Embryonic facial prominence (tissue), 1 donor: ENCODE results near the gene COG1.

Experiments used
- DNase-seq: peaks from one replicate; pipeline ENCODE4 v3.0.0-alpha.2; 2016; ENCODE audit errors: extremely low spot score

Gene COG1

DNA sequence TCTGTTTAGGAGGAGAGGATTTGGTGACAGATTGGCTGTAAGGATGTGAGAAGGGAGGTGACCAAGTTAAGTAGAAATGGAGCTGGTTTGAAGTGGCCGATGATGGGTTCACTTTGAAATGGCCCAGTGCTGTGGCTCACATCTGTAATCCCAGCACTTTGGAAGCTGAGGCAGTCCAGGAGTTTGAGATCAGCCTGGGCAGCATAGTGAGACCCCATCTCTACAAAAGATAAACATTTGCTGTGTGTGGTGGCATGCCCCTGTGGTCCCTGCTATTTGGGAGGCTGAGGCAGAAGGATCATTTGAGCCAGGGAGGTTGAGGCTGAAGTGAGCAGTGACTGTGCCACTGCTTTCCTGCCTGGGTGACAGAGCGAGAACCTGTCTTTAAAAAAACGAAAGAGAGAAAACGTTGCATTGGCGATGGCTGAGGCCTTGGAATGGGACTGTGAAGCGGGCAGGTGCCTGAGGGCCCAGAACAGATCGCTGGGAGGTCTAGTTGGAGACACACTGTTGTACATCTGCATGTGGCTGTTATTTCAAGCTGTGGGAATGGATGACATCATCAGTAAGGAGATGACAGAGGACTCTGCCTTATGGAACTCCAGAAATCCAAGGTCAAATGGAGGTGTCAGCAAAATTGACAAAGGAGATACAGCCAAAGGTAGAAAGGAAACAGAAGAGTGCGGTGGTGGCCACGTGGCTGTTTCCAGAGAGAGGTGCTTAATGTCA, 5.5 kb downstream of the COG1 start:
- no peak for DNase-seq

DNA sequence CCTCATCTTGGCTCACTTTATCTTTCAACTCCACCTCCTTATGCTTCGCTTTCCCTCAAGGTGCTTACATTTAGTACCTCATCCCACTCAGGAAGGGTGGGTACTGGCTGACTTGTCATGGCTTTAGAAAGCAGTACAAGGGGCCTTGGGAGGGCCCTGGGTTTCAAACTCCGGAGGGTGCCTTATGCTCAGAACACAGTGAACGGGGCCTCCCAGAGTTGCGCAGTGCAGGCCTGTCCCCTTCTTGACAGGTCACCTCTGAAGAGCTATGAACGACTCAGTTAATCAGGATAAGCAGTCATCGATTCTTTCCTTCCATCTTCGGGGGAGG, 6.0 kb downstream of the COG1 start:
- DNase-seq, result no peak

DNA sequence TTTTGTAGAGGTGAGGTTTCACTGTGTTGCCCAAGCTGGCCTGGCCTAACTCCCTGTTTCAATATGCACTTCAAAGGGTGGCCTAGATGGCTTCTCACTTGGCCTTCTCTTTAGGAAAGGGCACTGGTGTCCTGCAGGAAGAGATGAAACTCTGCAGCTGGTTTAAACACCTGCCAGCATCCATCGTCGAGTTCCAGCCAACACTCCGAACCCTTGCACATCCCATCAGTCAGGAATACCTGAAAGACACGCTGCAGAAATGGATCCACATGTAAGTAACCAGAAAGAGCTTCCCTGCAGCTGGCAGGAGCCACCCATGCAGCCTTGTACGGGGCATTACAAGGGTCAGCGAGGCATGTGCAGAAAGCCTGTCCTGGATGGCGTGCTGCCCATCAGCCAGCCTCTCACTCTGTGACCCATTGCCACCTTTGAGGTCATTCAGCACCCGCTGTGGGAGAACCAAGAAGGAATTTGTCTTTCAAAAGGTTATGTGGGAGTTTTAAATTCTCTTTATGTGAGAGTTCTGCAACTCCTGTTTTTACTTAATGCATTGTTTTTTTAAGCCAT, 7.0 kb downstream of the COG1 start:
- DNase-seq, result no peak

DNA sequence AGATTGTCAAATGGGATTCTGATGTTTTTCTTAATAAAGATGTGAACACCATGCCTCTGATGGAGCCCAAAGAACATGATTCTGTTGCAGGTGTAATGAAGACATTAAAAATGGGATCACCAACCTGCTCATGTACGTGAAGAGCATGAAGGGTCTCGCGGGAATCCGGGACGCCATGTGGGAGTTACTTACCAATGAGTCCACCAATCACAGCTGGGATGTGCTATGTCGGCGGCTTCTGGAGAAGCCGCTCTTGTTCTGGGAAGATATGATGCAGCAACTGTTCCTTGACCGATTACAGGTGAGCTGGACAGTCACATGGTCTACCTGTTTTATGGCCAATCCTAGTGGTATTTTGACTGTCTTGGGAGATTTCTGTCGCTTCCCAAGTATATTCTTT, 7.6 kb downstream of the COG1 start:
- DNase-seq, result no peak

DNA sequence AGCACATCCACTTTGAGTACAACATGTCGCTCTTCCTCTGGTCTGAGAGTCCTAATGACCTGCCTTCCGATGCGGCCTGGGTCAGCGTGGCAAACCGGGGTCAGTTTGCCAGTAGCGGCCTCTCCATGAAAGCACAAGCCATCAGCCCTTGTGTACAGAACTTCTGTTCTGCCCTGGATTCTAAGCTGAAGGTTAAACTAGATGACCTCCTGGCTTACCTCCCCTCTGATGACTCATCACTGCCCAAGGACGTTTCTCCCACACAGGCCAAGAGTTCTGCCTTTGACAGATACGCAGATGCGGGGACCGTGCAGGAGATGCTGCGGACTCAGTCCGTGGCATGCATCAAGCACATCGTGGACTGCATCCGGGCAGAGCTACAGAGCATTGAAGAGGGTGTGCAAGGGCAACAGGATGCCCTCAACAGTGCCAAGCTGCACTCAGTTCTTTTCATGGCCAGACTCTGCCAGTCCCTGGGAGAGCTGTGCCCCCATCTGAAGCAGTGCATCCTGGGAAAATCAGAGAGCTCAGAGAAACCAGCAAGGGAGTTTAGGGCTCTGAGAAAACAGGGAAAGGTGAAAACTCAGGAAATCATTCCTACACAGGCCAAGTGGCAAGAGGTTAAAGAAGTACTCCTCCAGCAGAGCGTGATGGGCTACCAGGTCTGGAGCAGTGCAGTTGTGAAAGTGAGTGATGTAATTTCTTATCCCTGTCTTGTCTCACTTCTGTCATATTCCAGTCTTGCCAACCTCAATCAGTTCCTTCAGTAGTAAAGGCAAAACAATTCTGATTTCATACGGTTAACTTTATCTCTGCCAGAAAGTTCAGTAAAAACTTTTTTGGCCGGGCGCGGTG, 8.6 kb downstream of the COG1 start:
- DNase-seq, result no peak

DNA sequence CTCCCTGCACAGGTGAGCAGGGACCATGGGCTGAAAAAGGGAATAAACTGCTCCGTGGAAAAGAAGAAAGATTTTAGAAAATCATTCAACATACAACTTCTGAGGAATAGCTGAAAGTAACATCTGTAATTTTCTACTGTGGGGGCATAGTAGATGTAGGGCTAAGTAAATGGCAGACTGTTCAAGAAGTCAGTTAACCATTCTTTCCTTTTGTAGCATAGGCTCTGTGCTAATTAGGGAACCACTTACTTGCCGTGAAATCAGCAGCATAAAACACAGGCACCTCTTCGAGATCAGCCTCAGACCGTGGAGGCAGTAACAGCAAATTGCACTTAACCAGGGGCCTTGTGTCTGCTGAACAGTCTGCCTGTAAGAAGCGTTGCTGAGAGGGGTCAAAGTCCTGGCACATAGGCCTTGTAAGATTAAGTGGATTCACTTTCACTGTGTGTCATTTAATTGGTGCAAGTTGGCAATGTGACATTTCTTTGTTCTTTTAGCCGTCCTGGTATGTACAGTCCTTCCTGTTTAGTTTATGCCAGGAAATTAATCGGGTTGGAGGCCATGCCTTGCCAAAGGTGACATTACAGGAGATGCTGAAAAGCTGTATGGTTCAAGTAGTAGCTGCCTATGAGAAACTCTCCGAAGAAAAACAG, 10.4 kb downstream of the COG1 start:
- DNase-seq, result no peak

DNA sequence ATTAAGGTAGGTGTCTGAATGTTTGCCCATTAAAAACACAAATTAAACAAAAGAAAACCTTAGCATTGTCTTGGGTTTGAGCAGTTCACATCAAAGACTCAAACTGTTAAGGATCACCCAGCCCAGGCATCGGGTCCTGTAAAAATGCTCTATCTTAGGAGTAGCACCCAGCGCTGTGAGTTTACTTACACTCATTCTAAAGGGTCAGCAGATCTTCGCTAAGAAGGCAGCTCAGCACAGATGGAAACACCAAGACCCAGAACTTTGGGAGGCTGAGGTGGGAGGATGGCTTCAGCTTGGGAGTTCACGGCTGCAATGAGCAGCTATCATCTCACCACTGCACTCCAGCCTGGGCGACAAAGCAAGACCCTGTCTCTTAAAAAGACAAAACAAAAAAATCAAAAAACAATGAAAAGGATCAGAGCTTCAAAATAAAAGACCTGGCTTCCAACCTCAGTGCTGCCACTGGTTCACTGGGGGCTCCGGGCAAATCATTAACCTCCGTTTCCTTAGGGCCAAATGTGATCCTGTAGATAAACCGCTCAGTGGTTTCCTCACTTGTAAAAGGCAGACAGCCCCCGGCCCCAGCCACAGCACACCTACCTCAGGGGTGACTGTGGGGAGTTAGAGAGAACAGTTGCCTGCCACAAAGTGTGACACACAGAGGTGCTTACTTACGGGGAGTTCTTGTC, 11.1 kb downstream of the COG1 start:
- DNase-seq, result no peak

DNA sequence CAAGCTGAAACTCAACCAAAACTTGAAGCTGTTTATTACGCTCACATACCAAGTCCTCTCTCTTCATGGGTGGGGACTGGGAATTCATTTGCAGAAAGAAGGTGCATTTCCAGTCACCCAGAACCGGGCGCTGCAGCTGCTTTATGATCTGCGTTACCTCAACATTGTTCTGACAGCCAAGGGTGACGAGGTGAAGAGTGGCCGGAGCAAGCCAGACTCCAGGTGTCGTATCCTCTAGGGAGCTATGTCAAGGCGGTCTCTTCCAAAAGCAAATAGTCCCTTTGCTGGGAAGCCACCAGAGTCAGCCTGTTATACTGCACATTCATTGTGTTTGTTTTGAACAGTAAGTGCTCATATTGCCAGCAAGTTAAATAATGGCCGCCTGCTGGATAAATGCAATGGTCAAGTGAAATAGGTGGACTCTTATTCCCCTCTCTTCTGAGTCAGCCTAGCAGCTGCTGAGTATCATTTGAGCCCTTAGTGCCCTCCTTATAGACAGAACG, 12.7 kb downstream of the COG1 start:
- no peak for DNase-seq

DNA sequence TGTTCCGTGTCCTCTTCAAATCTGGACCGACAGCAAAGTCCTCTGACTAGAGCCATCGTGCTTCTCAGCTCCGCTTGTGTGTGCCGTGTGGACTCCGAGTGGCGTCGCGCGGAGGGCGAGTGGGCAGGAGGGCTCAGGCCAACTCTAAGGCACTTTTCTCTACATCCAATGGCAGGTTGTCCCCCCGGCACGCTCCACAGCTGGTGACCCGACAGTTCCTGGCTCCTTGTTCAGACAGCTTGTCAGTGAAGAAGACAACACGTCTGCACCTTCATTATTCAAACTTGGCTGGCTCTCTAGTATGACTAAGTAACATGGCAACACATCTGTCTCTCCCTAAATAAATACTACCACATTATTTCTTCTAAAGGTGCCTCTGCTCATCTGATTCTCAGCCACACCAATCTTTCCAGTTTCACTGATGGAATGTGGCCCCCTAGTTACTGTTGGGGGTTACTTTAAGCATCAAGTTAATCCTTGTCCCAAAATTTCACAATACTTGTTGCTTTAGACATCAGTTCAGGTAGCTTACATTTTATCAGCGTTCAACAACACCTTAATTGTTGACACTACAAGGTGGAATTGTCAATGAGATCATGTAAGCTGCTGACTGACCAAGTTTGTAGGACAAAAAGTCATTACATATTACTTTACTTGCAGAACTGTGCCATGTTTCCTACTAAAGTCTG, 15.4 kb downstream of the COG1 start:
- no peak for DNase-seq

DNA sequence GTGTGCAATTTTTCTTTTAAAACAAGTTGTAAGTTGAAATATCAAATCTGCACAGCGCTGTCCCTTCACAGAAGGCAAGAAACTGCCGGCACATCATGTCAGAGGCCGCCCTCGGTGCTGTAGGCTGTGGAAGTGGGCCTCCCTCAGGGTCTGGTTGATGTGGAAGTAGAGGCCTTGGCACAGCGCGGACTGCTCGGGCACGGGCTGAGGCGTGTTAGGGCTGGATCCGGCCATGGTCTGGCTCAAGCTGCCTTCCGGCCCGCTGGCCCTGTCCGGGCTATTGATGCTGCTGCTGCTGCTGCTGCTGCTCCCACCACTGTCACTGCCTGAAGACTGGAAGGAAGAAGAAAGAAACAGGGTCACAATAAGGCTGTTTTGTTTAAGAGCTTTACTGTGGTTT, 16.6 kb downstream of the COG1 start:
- DNase-seq, result no peak

DNA sequence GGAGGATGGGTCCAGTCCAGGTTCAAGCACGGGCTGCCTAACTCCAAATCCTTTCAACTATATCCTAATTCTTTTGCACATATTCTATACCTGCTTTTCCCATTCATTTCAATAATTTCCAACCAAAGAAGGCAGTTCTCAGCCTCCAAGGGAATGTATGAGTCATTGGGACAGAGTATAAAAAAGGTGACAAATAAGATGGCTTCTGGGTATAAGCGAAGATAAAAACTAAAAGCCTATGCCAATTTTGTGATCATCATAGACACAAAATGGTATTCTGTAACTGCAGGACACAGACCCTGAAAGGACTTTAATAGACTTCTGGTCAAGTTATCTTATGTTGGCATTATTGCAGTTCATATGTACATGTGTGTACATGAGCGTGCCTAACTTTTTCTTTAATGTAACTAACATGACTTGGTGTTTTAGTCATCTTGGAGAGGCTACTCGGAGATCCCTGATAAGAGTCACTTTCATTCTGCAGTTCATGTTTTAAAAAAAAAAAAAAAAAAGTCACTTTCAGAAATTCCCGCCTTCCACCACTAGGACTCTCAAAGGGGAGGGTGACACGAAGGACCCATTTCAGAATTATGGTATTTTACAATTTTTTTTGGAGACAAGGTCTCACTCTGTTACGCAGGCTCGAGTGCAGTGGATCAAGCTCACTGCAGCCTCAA, 17.3 kb downstream of the COG1 start:
- no peak for DNase-seq

DNA sequence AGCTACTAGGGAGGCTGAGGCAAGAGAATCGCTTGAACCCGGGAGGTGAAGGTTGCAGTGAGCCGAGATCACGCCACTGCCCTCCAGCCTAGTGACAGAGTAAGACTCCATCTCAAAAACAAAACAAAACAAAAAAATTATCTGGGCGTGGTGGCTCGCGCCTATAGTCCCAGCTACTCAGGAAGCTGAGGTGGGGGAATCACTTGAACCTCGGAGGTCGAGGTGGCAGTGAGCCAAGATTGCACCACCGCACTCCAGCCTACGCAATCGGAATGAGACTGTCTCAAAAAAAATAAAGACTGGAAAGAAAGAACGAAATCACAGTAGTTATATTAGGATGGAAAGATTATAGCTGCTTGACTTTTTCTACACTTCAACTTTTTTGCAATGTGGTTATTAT, 18.9 kb downstream of the COG1 start:
- no peak for DNase-seq

DNA sequence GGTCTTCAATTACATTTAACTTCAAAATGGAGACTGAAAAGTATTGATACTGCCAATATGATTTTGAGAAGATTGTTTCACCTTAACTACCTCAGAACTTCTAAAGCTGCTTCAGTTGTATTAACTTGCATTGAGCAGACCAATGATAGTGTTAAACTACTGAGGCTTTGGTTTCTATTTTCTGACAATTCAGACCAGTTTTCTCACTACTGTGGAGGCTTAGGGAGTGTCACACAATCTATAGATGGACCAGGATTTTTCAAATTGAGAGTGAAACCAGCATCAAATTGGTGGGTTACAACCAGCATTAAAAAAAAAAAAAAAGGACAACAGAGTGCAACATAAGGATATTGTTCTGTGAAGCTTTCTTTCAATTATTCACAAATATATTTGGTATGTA, 21.2 kb downstream of the COG1 start:
- no peak for DNase-seq

DNA sequence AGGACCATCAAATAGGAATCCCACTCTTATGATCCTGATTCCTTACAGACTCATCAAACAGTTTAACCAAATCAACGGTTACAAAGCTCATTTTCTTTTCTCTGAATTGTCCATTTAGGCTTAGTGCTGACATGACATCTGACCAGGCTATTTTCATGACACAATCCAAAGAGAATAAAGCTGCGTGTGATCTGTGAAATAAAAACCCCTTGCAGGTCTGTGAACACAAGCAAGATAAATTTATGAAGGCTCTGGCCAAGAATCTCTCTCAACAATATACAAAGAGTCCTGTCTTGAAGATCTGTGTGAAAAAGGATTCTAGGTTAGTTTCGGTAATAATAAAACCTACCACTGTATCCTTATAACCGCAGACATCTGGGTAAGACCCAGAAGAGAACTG, 22.0 kb downstream of the COG1 start:
- no peak for DNase-seq

DNA sequence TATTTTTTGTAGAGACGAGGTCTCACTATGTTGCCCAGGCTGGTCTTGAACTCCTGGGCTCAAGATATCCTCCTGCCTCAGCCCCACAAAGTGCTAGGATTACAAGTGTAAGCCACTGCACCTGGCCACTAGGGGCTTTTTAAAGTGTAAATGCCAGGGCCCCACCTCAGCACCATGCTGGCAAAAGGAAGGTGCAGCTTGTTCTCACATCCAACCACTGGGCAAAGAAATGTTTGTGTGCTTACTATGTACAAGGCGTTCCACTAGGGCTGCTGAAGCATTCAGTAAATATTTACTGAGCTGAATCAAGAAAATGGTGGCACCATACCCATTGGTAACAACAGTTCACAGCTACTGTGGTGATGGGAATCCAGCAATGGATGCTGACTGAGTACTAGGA, 22.6 kb downstream of the COG1 start:
- no peak for DNase-seq

DNA sequence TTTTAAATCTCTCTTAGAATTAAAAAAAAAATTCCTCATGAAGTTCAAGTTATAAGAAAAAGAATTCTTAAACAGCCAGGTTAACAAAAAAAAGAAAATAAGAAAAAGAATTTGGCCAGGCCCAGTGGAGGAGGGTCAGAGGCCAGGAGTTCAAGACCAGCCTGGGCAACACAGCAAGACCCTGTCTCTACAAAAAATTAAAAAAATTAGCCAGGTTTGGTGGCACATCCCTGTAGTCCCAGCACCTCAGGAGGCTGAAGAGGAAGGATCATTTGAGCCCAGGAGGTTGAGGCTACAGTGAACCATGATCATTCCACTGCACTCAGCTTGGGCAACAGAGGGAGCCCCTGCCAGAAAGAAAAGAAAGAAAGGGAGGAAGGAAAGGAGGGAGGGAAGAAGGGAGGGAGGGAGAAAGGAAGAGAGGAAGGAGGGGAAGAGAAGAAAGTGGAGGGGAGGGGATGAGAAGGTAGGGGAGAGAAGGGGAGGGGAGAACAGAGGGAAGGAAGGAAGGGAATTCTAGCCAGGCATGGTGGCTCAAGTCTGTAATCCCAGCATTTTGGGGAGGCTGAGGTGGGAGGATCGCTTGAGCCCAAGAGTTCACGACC, 30.9 kb downstream of the COG1 start:
- no peak for DNase-seq

DNA sequence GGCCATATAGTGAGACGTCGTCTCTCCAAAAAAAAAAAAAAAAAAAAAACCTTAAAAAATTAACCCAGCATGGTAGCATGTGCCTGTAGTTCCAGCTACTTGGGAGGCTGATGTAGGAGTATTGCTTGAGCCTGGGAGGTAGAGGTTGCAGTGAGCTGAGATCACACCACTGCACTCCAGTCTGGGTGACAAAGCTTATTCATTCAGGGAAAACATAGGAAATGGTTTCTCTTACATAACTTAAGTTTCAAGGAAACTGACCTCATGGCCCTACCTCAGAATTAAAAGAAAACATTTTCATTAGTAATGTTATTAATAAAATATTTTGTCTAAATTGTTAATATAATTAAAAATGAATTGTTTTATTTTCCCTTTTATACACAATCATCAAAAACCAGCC, 31.4 kb downstream of the COG1 start:
- no peak for DNase-seq

DNA sequence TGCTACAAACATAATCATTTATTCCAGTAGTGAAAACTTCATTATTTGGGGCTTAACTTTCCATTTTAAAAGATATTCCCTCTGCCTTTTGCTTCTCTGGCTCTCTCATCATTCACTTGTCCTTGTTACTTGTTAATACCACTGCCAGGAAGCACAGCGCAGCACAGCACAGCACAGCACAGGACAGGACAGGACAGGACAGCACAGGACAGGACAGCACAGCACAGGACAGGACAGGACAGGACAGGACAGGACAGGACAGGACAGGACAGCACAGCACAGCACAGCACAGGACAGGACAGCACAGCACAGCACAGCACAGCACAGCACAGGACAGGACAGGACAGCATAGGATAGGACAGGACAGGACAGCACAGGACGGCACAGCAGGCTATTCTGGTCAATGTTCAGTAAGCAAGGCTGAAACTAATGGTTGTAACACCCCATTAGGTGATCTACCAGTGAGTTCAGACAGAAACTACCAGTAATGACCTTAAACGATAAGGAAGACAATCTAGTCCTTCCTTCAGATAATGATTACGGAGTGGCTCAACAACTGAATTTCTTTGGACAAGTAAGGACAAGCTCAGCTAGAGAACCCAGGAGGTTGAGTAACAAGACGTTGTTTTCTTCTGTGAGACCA, 31.9 kb downstream of the COG1 start:
- no peak for DNase-seq

DNA sequence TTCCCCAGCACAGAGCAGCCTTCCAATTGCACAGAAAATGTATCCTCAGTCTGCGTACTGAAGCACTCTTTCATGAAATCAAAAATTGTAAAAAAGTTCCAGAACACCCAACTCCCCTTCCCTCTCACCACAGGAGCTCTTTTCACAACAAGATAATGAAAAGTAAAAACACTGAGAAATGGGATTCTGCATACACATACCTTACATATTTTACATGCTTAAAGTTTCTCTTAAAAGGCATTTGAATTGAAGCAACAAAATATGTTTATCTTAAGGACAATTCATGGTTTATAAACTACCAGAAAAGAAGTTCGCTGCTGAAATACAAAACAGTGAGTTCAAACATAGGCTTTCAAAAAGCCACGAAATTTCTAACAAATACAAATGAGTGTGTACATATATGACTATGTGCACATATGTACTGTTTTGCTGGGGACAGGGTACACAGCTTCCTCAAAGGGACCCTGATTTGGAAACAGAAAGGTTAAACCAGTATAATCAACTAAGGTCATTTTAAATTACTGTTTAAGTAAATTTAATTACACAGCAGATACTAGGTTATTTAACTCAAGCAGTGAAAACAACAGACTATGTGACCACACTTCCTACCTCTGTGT, 33.8 kb downstream of the COG1 start:
- no peak for DNase-seq
